ENCODE measurements around the gene OR4N2.

DNA sequence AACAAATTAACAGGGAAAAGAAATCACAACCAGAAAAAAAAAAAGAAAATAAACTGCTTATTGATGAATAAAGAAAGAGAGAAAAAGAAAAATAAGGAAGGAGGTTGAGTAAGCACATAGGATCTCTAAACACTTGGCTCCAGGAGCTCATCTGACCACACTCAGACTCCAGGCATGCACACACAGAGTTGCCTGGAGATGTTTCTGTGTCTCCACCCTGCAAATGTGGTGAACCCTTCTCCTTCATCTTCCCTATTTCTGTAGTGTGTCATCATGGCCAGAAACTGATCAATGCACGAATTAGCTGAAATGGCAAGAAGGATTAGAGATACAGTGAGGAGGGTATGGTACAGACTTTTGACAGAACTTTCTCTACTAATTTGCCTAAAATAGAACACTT lies 20.2 kb downstream of the OR4N2 start:
- TF ChIP-seq, protein P1, sequence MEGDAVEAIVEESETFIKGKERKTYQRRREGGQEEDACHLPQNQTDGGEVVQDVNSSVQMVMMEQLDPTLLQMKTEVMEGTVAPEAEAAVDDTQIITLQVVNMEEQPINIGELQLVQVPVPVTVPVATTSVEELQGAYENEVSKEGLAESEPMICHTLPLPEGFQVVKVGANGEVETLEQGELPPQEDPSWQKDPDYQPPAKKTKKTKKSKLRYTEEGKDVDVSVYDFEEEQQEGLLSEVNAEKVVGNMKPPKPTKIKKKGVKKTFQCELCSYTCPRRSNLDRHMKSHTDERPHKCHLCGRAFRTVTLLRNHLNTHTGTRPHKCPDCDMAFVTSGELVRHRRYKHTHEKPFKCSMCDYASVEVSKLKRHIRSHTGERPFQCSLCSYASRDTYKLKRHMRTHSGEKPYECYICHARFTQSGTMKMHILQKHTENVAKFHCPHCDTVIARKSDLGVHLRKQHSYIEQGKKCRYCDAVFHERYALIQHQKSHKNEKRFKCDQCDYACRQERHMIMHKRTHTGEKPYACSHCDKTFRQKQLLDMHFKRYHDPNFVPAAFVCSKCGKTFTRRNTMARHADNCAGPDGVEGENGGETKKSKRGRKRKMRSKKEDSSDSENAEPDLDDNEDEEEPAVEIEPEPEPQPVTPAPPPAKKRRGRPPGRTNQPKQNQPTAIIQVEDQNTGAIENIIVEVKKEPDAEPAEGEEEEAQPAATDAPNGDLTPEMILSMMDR (IDR thresholded peaks at IDR 0.05; ENCODE audit: low read length): no peak
- no peak for TF ChIP-seq EZH2 (optimal IDR thresholded peaks at IDR 0.05; ENCODE audit: low read depth, low read length)
- no peak for TF ChIP-seq EZH2phosphoT487 (IDR thresholded peaks at IDR 0.05; ENCODE audit: low read length)

Data from MM.1S (cell line).